ENCODE measurements around the gene RRP15.
A peak's percentile ranks its signal among the peaks of the same experiment; 100 is the strongest.

Gene RRP15

GRCh38 chr1:218284917-218285635, at the start of gene RRP15:
Gene RRP15 (plus strand): TSS chr1:218285293. CDS start chr1:218285317, 24 bp downstream.
- DNase-seq, result peak; percentile 1

- no peak for DNase-seq
Observed at GRCh38 chr1:218242171-218242570, 42.9 kb upstream of the RRP15 start.

- DNase-seq, result no peak
Observed at GRCh38 chr1:218247339-218247738, 37.8 kb upstream of the RRP15 start.

GRCh38 chr1:218249338-218250140, 35.6 kb upstream of the RRP15 start:
- DNase-seq, result peak; percentile 36

GRCh38 chr1:218250492-218250891, 34.6 kb upstream of the RRP15 start:
- DNase-seq, result no peak

GRCh38 chr1:218254296-218254946, 30.7 kb upstream of the RRP15 start:
- no peak for DNase-seq

- no peak for DNase-seq
Observed at GRCh38 chr1:218255090-218255489, 30.0 kb upstream of the RRP15 start.

GRCh38 chr1:218257371-218257770, 27.7 kb upstream of the RRP15 start:
- DNase-seq, result no peak

GRCh38 chr1:218257971-218258370, 27.1 kb upstream of the RRP15 start:
- DNase-seq, result no peak

GRCh38 chr1:218259339-218259738, 25.8 kb upstream of the RRP15 start:
- DNase-seq, result no peak

- no peak for DNase-seq
Observed at GRCh38 chr1:218259800-218260199, 25.3 kb upstream of the RRP15 start.

GRCh38 chr1:218262259-218262658, 22.8 kb upstream of the RRP15 start:
- no peak for DNase-seq

- no peak for DNase-seq
Observed at GRCh38 chr1:218266356-218266755, 18.7 kb upstream of the RRP15 start.

- no peak for DNase-seq
Observed at GRCh38 chr1:218272366-218272765, 12.7 kb upstream of the RRP15 start.

GRCh38 chr1:218273762-218274479, 11.2 kb upstream of the RRP15 start:
- DNase-seq, result no peak

- no peak for DNase-seq
Observed at GRCh38 chr1:218274511-218274910, 10.6 kb upstream of the RRP15 start.

- DNase-seq, result no peak
Observed at GRCh38 chr1:218275823-218276222, 9.3 kb upstream of the RRP15 start.

GRCh38 chr1:218281285-218281684, 3.8 kb upstream of the RRP15 start:
- no peak for DNase-seq

- DNase-seq, result no peak
Observed at GRCh38 chr1:218284377-218284916, 646 bp upstream of the RRP15 start.

- no peak for DNase-seq
Observed at GRCh38 chr1:218292515-218292914, 7.4 kb downstream of the RRP15 start.

- no peak for DNase-seq
Observed at GRCh38 chr1:218294546-218294945, 9.5 kb downstream of the RRP15 start.

- no peak for DNase-seq
Observed at GRCh38 chr1:218296162-218296561, 11.1 kb downstream of the RRP15 start.

GRCh38 chr1:218297461-218297860, 12.4 kb downstream of the RRP15 start:
- DNase-seq, result no peak

Data from NCI-H187 treated with DMSO at 0.1 percent for 48 hours (cell line).